Measurements from ENCODE around the gene MAP3K5. TPM values are rescaled to one million over a fixed set of nuclear protein-coding genes. Genes with fewer than 3 reads are reported as not detected.
"Not testable (repeated sequence)": the region's sequence is repeated elsewhere in the genome, so short reads cannot be mapped to it uniquely, and the experiment has no call there.

The MAP3K5 gene
- total and polyA plus RNA-seq, 2 donors (not counting 1 experiment from before 2014, with no cell fraction given): 10.9 to 62.6 TPM

- H3K36me3 ChIP-seq (ENCODE audit: control insufficient read depth, insufficient read depth, low read length): no peaks in the 10 kb centered on the region
- no peak overlapping the region for H3K27ac ChIP-seq (ENCODE audit: insufficient read depth, low read length)
- H3K4me2 ChIP-seq (ENCODE audit: extremely low read depth, insufficient read depth, low read length): no peak overlapping the region
- H3K9ac ChIP-seq (ENCODE audit: insufficient read depth, low read length): no peak overlapping the region
- H2AFZ ChIP-seq (ENCODE audit: low read length): no peak overlapping the region
- no peak for TF ChIP-seq EZH2 (IDR thresholded peaks at IDR 0.05; ENCODE audit: low read length, missing control alignments)
- TF ChIP-seq CTCF (conservative IDR thresholded peaks at IDR 0.05 in 1 of 2, IDR thresholded peaks at IDR 0.05 in 1 of 2; ENCODE audit: low read depth in 1 of 2, low read length in 2 of 2): no peak
- H3K27me3 ChIP-seq (ENCODE audit: control insufficient read depth, insufficient read depth, low read length): no peaks in the 10 kb centered on the region
- no peaks in the 10 kb centered on the region for H3K9me3 ChIP-seq (ENCODE audit: control insufficient read depth, insufficient read depth, low read depth, low read length)
- DNase-seq (ENCODE audit: low read depth in 2 of 2): no peak
- H3K4me3 ChIP-seq (replicated peaks in 1 of 4; ENCODE audit: control extremely low read depth in 1 of 4, insufficient read depth in 1 of 4, low read depth in 3 of 4, low read length in 4 of 4): no peak overlapping the region
- no peaks in the 10 kb centered on the region for H3K4me1 ChIP-seq (ENCODE audit: control insufficient read depth, extremely low read depth, insufficient read depth, low read length)
- no peaks in the 10 kb centered on the region for H3K79me2 ChIP-seq (ENCODE audit: control insufficient read depth, insufficient read depth, low read length)
- H4K20me1 ChIP-seq (ENCODE audit: control insufficient read depth, extremely low read depth, insufficient read depth, low read length): no peaks in the 10 kb centered on the region
Observed at GRCh38 chr6:136816656-136817055, 24.4 kb upstream of the MAP3K5 start.

- not testable (repeated sequence) for H3K9ac ChIP-seq (ENCODE audit: insufficient read depth, low read length); DNase-seq (ENCODE audit: low read depth in 2 of 2); H3K4me1 ChIP-seq (ENCODE audit: control insufficient read depth, extremely low read depth, insufficient read depth, low read length); H2AFZ ChIP-seq (ENCODE audit: low read length); H3K27ac ChIP-seq (ENCODE audit: insufficient read depth, low read length); H3K4me2 ChIP-seq (ENCODE audit: extremely low read depth, insufficient read depth, low read length); H3K79me2 ChIP-seq (ENCODE audit: control insufficient read depth, insufficient read depth, low read length); H3K27me3 ChIP-seq (ENCODE audit: control insufficient read depth, insufficient read depth, low read length); H4K20me1 ChIP-seq (ENCODE audit: control insufficient read depth, extremely low read depth, insufficient read depth, low read length); H3K9me3 ChIP-seq (ENCODE audit: control insufficient read depth, insufficient read depth, low read depth, low read length); H3K4me3 ChIP-seq (replicated peaks in 1 of 4; ENCODE audit: control extremely low read depth in 1 of 4, insufficient read depth in 1 of 4, low read depth in 3 of 4, low read length in 4 of 4); H3K36me3 ChIP-seq (ENCODE audit: control insufficient read depth, insufficient read depth, low read length)
Observed at GRCh38 chr6:136815608-136816007, 23.3 kb upstream of the MAP3K5 start.

- TF ChIP-seq CTCF (conservative IDR thresholded peaks at IDR 0.05 in 1 of 2, IDR thresholded peaks at IDR 0.05 in 1 of 2; ENCODE audit: low read depth in 1 of 2, low read length in 2 of 2) (no peak), EZH2 (IDR thresholded peaks at IDR 0.05; ENCODE audit: low read length, missing control alignments) (no peak)
- no peaks in the 10 kb centered on the region for H3K27me3 ChIP-seq (ENCODE audit: control insufficient read depth, insufficient read depth, low read length)
- no peaks in the 10 kb centered on the region for H3K36me3 ChIP-seq (ENCODE audit: control insufficient read depth, insufficient read depth, low read length)
- no peak overlapping the region for H2AFZ ChIP-seq (ENCODE audit: low read length)
- H4K20me1 ChIP-seq (ENCODE audit: control insufficient read depth, extremely low read depth, insufficient read depth, low read length): no peaks in the 10 kb centered on the region
- H3K79me2 ChIP-seq (ENCODE audit: control insufficient read depth, insufficient read depth, low read length): no peaks in the 10 kb centered on the region
- DNase-seq (ENCODE audit: low read depth in 2 of 2): peak in 1 of 2 donors; percentile 73
- no peak overlapping the region for H3K27ac ChIP-seq (ENCODE audit: insufficient read depth, low read length)
- H3K4me3 ChIP-seq (replicated peaks in 1 of 4; ENCODE audit: control extremely low read depth in 1 of 4, insufficient read depth in 1 of 4, low read depth in 3 of 4, low read length in 4 of 4): no peak overlapping the region
- no peaks in the 10 kb centered on the region for H3K9me3 ChIP-seq (ENCODE audit: control insufficient read depth, insufficient read depth, low read depth, low read length)
- H3K4me1 ChIP-seq (ENCODE audit: control insufficient read depth, extremely low read depth, insufficient read depth, low read length): no peaks in the 10 kb centered on the region
- no peak overlapping the region for H3K9ac ChIP-seq (ENCODE audit: insufficient read depth, low read length)
- no peak overlapping the region for H3K4me2 ChIP-seq (ENCODE audit: extremely low read depth, insufficient read depth, low read length)
Observed at GRCh38 chr6:136812174-136812573, 19.9 kb upstream of the MAP3K5 start.
